Measurements from ENCODE around the gene P2RY2.

DNA sequence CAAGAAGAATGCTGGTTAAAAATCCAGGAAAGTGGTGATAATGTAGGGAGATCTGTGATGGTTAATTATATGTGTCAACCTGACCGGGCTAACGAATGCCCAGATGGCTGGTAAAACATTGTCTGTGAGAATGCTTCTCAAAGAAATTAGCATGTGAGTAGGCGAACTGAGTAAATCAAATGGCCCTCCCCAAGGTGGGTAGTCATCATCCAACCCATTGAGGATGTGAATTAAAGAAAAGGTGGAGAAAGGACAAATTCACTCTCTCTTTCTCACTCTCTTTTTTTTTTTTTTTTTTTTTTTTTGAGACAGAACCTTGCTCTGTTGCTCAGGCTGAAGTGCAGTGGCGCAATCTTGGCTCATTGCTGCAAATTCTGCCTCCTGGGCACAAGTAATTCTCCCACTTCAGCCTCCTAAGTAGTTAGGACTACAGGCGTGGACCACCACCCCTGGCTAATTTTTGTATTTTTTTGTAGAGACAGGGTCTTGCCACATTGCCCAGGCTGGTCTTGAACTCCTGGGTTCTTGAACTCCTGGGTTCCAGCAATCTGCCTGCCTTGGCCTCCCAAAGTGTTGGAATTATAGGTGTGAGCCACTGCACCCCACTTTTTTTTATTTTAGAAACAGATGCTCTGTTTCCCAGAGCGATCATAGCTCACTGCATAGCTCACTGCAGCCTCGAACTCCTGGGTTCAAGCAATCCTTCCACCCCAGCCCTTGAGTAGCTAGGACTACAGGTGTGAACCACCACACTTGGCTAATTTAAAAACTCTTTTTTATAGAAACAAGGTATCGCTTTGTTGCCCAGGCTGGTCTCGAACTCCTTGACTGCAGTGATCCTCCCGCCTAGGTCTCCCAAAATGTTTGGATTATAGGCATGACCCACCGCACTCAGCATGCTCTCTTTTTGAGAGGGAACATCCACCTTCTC lies 32.0 kb downstream of the P2RY2 start:
- TF ChIP-seq, protein P1, sequence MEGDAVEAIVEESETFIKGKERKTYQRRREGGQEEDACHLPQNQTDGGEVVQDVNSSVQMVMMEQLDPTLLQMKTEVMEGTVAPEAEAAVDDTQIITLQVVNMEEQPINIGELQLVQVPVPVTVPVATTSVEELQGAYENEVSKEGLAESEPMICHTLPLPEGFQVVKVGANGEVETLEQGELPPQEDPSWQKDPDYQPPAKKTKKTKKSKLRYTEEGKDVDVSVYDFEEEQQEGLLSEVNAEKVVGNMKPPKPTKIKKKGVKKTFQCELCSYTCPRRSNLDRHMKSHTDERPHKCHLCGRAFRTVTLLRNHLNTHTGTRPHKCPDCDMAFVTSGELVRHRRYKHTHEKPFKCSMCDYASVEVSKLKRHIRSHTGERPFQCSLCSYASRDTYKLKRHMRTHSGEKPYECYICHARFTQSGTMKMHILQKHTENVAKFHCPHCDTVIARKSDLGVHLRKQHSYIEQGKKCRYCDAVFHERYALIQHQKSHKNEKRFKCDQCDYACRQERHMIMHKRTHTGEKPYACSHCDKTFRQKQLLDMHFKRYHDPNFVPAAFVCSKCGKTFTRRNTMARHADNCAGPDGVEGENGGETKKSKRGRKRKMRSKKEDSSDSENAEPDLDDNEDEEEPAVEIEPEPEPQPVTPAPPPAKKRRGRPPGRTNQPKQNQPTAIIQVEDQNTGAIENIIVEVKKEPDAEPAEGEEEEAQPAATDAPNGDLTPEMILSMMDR (IDR thresholded peaks at IDR 0.05), result no peak
- TF ChIP-seq EZH2 (IDR thresholded peaks at IDR 0.05; ENCODE audit: borderline replicate concordance, insufficient read depth, low read depth, low read length, poor library complexity, severe bottlenecking), result no peak

Measured in B cell (primary cell).